IMR-90 (cell line): Measurements from ENCODE around the gene ABCB10. TPM values are rescaled to one million over a fixed set of nuclear protein-coding genes. Genes with fewer than 3 reads are reported as not detected.

Experiments
- ATAC-seq: fragments of 200-7000 bp; cut with Tn5 transposase; 2 replicates; pipeline ENCODE4 v1.9.1; 2020; ENCODE audit warnings: low read depth, mild to moderate bottlenecking, moderate library complexity
- BruUV-seq: library from RNA; stranded (reverse); fragments of 400-500 nt; replicated peaks from 2 replicates; lab custom pipeline; 2021; lab: Mats Ljungman, UMichigan
- CTCF ChIA-PET: fragments of 300-600 bp; formaldehyde crosslinking; extraction: SDS; loops from one replicate; lab custom pipeline; 2021; ENCODE audit warnings: antibody characterized with exemption; lab: Yijun Ruan, JAX
- POLR2A ChIA-PET: fragments of 300-600 bp; sonication (Branson Sonifier 250); formaldehyde crosslinking; loops from one replicate; lab custom pipeline; 2022; ENCODE audit warnings: antibody characterized with exemption; ENCODE audit not compliant: unreplicated experiment; lab: Charles Lee
- DNase-seq: peaks from one replicate; pipeline ENCODE4 v3.0.0; 2013
- H2AFZ ChIP-seq: replicated peaks from 2 replicates; pipeline ENCODE3; 2013; ENCODE audit warnings: low read length, mild to moderate bottlenecking; ENCODE audit not compliant: poor library complexity
- H2AK5ac ChIP-seq: 2 replicates; pipeline ENCODE4 v1.6.1; 2013; ENCODE audit warnings: low read depth, low read length, inconsistent platforms
- H2AK9ac ChIP-seq: replicated peaks from 2 replicates; pipeline ENCODE3; 2013; ENCODE audit warnings: mild to moderate bottlenecking, low read depth, low read length, moderate library complexity; ENCODE audit not compliant: poor library complexity
- H2BK120ac ChIP-seq: 2 replicates; pipeline ENCODE4 v1.6.1; 2013; ENCODE audit warnings: low read depth, low read length, inconsistent platforms
- H2BK15ac ChIP-seq: 3 replicates; pipeline ENCODE4 v1.6.1; 2013; ENCODE audit warnings: low read depth, low read length, inconsistent platforms
- H2BK20ac ChIP-seq: 2 replicates; pipeline ENCODE4 v1.6.1; 2013; ENCODE audit warnings: low read depth, mild to moderate bottlenecking, inconsistent platforms, low read length, moderate library complexity
- H2BK5ac ChIP-seq: 2 replicates; pipeline ENCODE4 v1.6.1; 2013; ENCODE audit warnings: mild to moderate bottlenecking, low read depth, low read length, inconsistent platforms; ENCODE audit not compliant: poor library complexity, severe bottlenecking
- H3K14ac ChIP-seq: replicated peaks from 2 replicates; pipeline ENCODE4 v1.6.1; 2013; ENCODE audit warnings: low read depth, low read length, inconsistent platforms
- H3K18ac ChIP-seq: 2 replicates; pipeline ENCODE4 v1.6.1; 2013; ENCODE audit warnings: low read depth, low read length, control low read depth
- H3K23ac ChIP-seq: 2 replicates; pipeline ENCODE4 v1.6.1; 2013; ENCODE audit warnings: low read depth, low read length, inconsistent platforms
- H3K27ac ChIP-seq: 2 replicates; pipeline ENCODE4 v1.5.1; 2013; ENCODE audit warnings: mild to moderate bottlenecking, control low read depth, low read length; ENCODE audit not compliant: insufficient read depth
- H3K27me3 ChIP-seq: 2 replicates; pipeline ENCODE4 v1.6.1; 2013; ENCODE audit warnings: low read length; ENCODE audit not compliant: control insufficient read depth, insufficient read depth
- H3K36me3 ChIP-seq: 2 replicates; pipeline ENCODE4 v1.6.1; 2013; ENCODE audit warnings: low read length, mixed read lengths; ENCODE audit not compliant: control insufficient read depth, insufficient read depth
- H3K4ac ChIP-seq: 2 replicates; pipeline ENCODE4 v1.6.1; 2013; ENCODE audit warnings: low read depth, low read length, inconsistent platforms
- H3K4me1 ChIP-seq: 2 replicates; pipeline ENCODE4 v1.6.1; 2013; ENCODE audit warnings: low read length, mixed read lengths; ENCODE audit not compliant: control insufficient read depth, insufficient read depth
- H3K4me2 ChIP-seq: 2 replicates; pipeline ENCODE4 v1.6.1; 2013; ENCODE audit warnings: low read depth, mild to moderate bottlenecking, control low read depth, low read length, moderate library complexity
- H3K4me3 ChIP-seq: 2 replicates; pipeline ENCODE4 v1.5.1; 2013; ENCODE audit warnings: low read depth, mild to moderate bottlenecking, control low read depth, low read length, moderate library complexity; ENCODE audit not compliant: insufficient read depth
- H3K56ac ChIP-seq: 2 replicates; pipeline ENCODE4 v1.6.1; 2013; ENCODE audit warnings: low read length, inconsistent platforms; ENCODE audit not compliant: insufficient read depth; ENCODE audit errors: extremely low read depth
- H3K79me1 ChIP-seq, 2 experiments: 2 replicates each; pipeline ENCODE4 v1.6.1; 2013; ENCODE audit warnings: low read length in 2 of 2, inconsistent platforms in 1 of 2, low read depth in 1 of 2
- H3K9ac ChIP-seq: 2 replicates; pipeline ENCODE4 v1.6.1; 2013; ENCODE audit warnings: low read depth, low read length, control low read depth
- H3K9me1 ChIP-seq: 2 replicates; pipeline ENCODE4 v1.6.1; 2013; ENCODE audit warnings: low read length, inconsistent platforms; ENCODE audit not compliant: insufficient read depth
- H3K9me3 ChIP-seq: 2 replicates; pipeline ENCODE4 v1.6.1; 2013; ENCODE audit warnings: low read length; ENCODE audit not compliant: control insufficient read depth, insufficient read depth
- H4K20me1 ChIP-seq: 2 replicates; pipeline ENCODE4 v1.6.1; 2013; ENCODE audit warnings: low read length, inconsistent platforms; ENCODE audit not compliant: insufficient read depth
- H4K5ac ChIP-seq: 2 replicates; pipeline ENCODE4 v1.6.1; 2013; ENCODE audit warnings: mild to moderate bottlenecking, low read depth, low read length, control low read depth
- H4K8ac ChIP-seq, 2 experiments: 2 replicates each; pipeline ENCODE4 v1.6.1; 2013; ENCODE audit warnings: low read depth in 2 of 2, low read length in 2 of 2, control low read depth in 1 of 2, inconsistent platforms in 1 of 2
- H4K91ac ChIP-seq: 2 replicates; pipeline ENCODE4 v1.6.1; 2013; ENCODE audit warnings: low read depth, low read length, inconsistent platforms; ENCODE audit not compliant: insufficient read depth
- BHLHE40 ChIP-seq: fragments of 150-350 bp; IDR thresholded peaks from 2 replicates; pipeline ENCODE4 v1.6.1; 2016; ENCODE audit warnings: mild to moderate bottlenecking, low read depth, low read length
- CHD1 ChIP-seq: IDR thresholded peaks from 2 replicates; pipeline ENCODE4 v1.6.1; 2012; ENCODE audit warnings: low read depth, low read length, improper control_type of control experiment
- ELK1 ChIP-seq: fragments of 150-350 bp; IDR thresholded peaks from 2 replicates; pipeline ENCODE4 v1.6.1; 2016; ENCODE audit warnings: low read depth, mild to moderate bottlenecking, low read length, moderate library complexity, borderline replicate concordance
- MAFK ChIP-seq: IDR thresholded peaks from 2 replicates; pipeline ENCODE4 v1.6.1; 2012; ENCODE audit warnings: low read depth, low read length, improper control_type of control experiment
- MXI1 ChIP-seq: IDR thresholded peaks from 2 replicates; pipeline ENCODE4 v1.6.1; 2012; ENCODE audit warnings: low read depth, mild to moderate bottlenecking, low read length, moderate library complexity, borderline replicate concordance
- NFE2L2 ChIP-seq: fragments of 150-350 bp; IDR thresholded peaks from 2 replicates; pipeline ENCODE4 v1.6.1; 2016; ENCODE audit warnings: low read depth, mild to moderate bottlenecking, low read length
- POLR2A ChIP-seq: IDR thresholded peaks from 2 replicates; pipeline ENCODE4 v1.6.1; 2012; ENCODE audit warnings: mild to moderate bottlenecking, low read depth, low read length
- RAD21 ChIP-seq: IDR thresholded peaks from 2 replicates; pipeline ENCODE4 v1.6.1; 2012; ENCODE audit warnings: low read length, improper control_type of control experiment
- RFX5 ChIP-seq: IDR thresholded peaks from 2 replicates; pipeline ENCODE4 v1.8.0; 2012; ENCODE audit warnings: low read depth, mild to moderate bottlenecking, low read length, moderate library complexity
- WGBS, 2 experiments: methylation state at CpG; one replicate each; pipeline versions ENCODE4 v1.1.5 to v1.1.7; 2013; ENCODE audit warnings: missing lambda C conversion rate in 2 of 2; ENCODE audit not compliant: insufficient read length in 1 of 2; ENCODE audit errors: extremely low coverage in 2 of 2; 5-methylcytosine and 5-hydroxymethylcytosine counted together
- dilution Hi-C: fragments of 300-500 bp; cut with HindIII; formaldehyde crosslinking; loops from one replicate; pipeline ENCODE4 v1.14.3; 2018; ENCODE audit warnings: low sequenced_read_pairs; ENCODE audit not compliant: unreplicated experiment
- in situ Hi-C: fragments of 300-500 bp; cut with MboI; formaldehyde crosslinking; loops from 3 replicates; pipeline ENCODE4 v1.14.3; 2019; ENCODE audit warnings: low sequenced_read_pairs, inconsistent platforms, mixed read lengths
- intact Hi-C: fragments of 100-400 bp; cut with micrococcal nuclease; formaldehyde crosslinking; loops from 2 replicates; pipeline ENCODE4 v1.10.0; 2022
- polyA plus RNA-seq, 3 experiments: library from polyadenylated mRNA; depleted of rRNA; stranded (reverse); fragments of >200 nt; gene quantifications; 2 replicates each; pipeline ENCODE4 v1.2.3, GENCODE V29; 2012; ENCODE audit warnings: low replicate concordance in 1 of 3
- total RNA-seq: library from RNA; depleted of rRNA; stranded (reverse); fragments of >200 nt; gene quantifications from 2 replicates; pipeline ENCODE4 v1.2.3, GENCODE V29; 2012

ABCB10 gene
- total and polyA plus RNA-seq, 2 of the 4 experiments (the other 2 are of a cell fraction), result 6.5 to 10.9 TPM

DNA sequence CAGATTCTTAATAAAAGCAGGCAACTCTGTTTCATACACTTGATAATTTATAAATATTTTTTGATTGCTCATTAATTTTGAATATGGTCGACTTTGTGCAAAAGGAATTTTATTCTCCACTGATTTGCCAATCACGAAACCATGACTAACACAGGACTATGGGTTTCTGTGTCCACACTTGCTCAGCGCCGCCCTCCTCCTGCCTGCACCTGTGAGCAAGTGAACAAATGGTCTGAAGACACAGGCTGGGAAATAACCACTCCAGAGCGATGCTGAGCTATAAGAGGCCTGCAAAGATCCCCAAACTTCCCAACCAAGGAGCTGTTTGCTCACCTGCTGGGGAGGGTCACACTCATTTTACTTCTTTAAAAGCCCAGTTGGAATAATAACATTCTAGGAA lies 19.6 kb downstream of the ABCB10 start:
- Histone ChIP-seq H2BK5ac (no peak overlapping the region), H3K14ac (no peak overlapping the region), H2AK9ac (no peak overlapping the region), H3K9me1 (no peaks in the 10 kb centered on the region; the same call in 1 of the 2 replicates), H4K91ac (no peak overlapping the region), H3K4ac (no peak overlapping the region), H3K56ac (no peak overlapping the region), H2BK20ac (no peak overlapping the region), H3K4me2 (no peak overlapping the region), H3K79me1 (peaks cover 6% of the 10 kb centered on the region in 2 experiments; a peak in 2 of 4 replicates), H3K27me3 (no peaks in the 10 kb centered on the region), H3K4me3 (no peak overlapping the region), H3K9ac (no peak overlapping the region), H4K20me1 (no peaks in the 10 kb centered on the region), H2BK120ac (no peak overlapping the region), H2BK15ac (no peak overlapping the region), H3K27ac (no peak overlapping the region), H4K8ac (no peak overlapping the region), H3K9me3 (no peaks in the 10 kb centered on the region), H3K18ac (no peak overlapping the region), H3K4me1 (no peaks in the 10 kb centered on the region), H4K5ac (no peak overlapping the region), H3K23ac (no peak overlapping the region), H3K36me3 (peaks cover 22% of the 10 kb centered on the region), H2AFZ (no peak overlapping the region), H2AK5ac (no peak overlapping the region)
- WGBS, 2 experiments, result no CpG with 5 or more reads among the region's 5 CpGs
- POLR2A ChIA-PET, result no interaction called here
- no peak for ATAC-seq
- in situ Hi-C loops (no loop called here), intact Hi-C loops (no loop called here), dilution Hi-C loops (no loop called here)
- no TSS peak for BruUV-seq
- CTCF ChIA-PET, result no interaction called here
- TF ChIP-seq POLR2A, result no peak
- no peak for TF ChIP-seq MAFK
- no peak for TF ChIP-seq RFX5
- no peak for TF ChIP-seq BHLHE40
- no peak for TF ChIP-seq ELK1
- no peak for TF ChIP-seq MXI1
- TF ChIP-seq CHD1, result no peak
- no peak for TF ChIP-seq RAD21
- TF ChIP-seq NFE2L2, result no peak
- no peak for DNase-seq
